Osteocyte (in vitro differentiated cells): ENCODE results near the gene KCNC2. TPM values are rescaled to one million over a fixed set of nuclear protein-coding genes. Genes with fewer than 3 reads are reported as not detected.

Source experiments
- DNase-seq: peaks from one replicate; pipeline ENCODE4 v3.0.0; 2021; ENCODE audit warnings: mixed read lengths; ENCODE audit not compliant: unreplicated experiment; ENCODE audit errors: extremely low spot score
- H3K27ac Mint-ChIP-seq: one replicate; pipeline ENCODE4 v1.8.0; 2021; ENCODE audit warnings: mild to moderate bottlenecking, mixed read lengths; ENCODE audit not compliant: unreplicated experiment
- H3K27me3 Mint-ChIP-seq: one replicate; pipeline ENCODE4 v1.8.0; 2021; ENCODE audit warnings: mixed read lengths; ENCODE audit not compliant: unreplicated experiment
- H3K36me3 Mint-ChIP-seq: one replicate; pipeline ENCODE4 v1.8.0; 2021; ENCODE audit warnings: mixed read lengths; ENCODE audit not compliant: unreplicated experiment
- H3K4me1 Mint-ChIP-seq: one replicate; pipeline ENCODE4 v1.8.0; 2021; ENCODE audit warnings: mixed read lengths; ENCODE audit not compliant: unreplicated experiment
- H3K4me3 Mint-ChIP-seq: one replicate; pipeline ENCODE4 v1.8.0; 2021; ENCODE audit warnings: mild to moderate bottlenecking, moderate library complexity, mixed read lengths; ENCODE audit not compliant: unreplicated experiment
- H3K9me3 Mint-ChIP-seq: one replicate; pipeline ENCODE4 v1.8.0; 2021; ENCODE audit warnings: mixed read lengths; ENCODE audit not compliant: unreplicated experiment
- CTCF ChIP-seq: fragments of 200-600 bp; sonication (generic); IDR thresholded peaks from 2 replicates; pipeline ENCODE4 v1.5.0; 2021; ENCODE audit warnings: antibody characterized with exemption, mild to moderate bottlenecking, moderate library complexity
- total RNA-seq: library from RNA; stranded (reverse); gene quantifications from 2 replicates; pipeline ENCODE4 v1.2.1, GENCODE V29; 2021

The KCNC2 gene
- total RNA-seq, 1 donor from 2014 or later, result not detected

- no peak for TF ChIP-seq CTCF
- Mint-ChIP-seq H3K4me1 (peaks cover under 1% of the 10 kb centered on the region), H3K9me3 (no peaks in the 10 kb centered on the region), H3K27me3 (peaks cover 43% of the 10 kb centered on the region), H3K4me3 (no peak overlapping the region), H3K36me3 (no peaks in the 10 kb centered on the region), H3K27ac (no peak overlapping the region)
- DNase-seq, result no peak
These were observed 37.0 kb downstream of the KCNC2 start for GRCh38 chr12:75172611-75173010.

GRCh38 chr12:75170640-75171185, 38.9 kb downstream of the KCNC2 start:
- no peak overlapping the region for H3K27ac Mint-ChIP-seq
- no peaks in the 10 kb centered on the region for H3K9me3 Mint-ChIP-seq
- H3K36me3 Mint-ChIP-seq, result no peaks in the 10 kb centered on the region
- no peak overlapping the region for H3K4me3 Mint-ChIP-seq
- DNase-seq, result no peak
- H3K27me3 Mint-ChIP-seq, result peaks cover 44% of the 10 kb centered on the region
- no peak for TF ChIP-seq CTCF
- no peaks in the 10 kb centered on the region for H3K4me1 Mint-ChIP-seq

- H3K27me3 Mint-ChIP-seq, result peaks cover 28% of the 10 kb centered on the region
- H3K9me3 Mint-ChIP-seq, result no peaks in the 10 kb centered on the region
- no peak overlapping the region for H3K27ac Mint-ChIP-seq
- no peak for DNase-seq
- no peaks in the 10 kb centered on the region for H3K4me1 Mint-ChIP-seq
- TF ChIP-seq CTCF, result no peak
- no peaks in the 10 kb centered on the region for H3K36me3 Mint-ChIP-seq
- H3K4me3 Mint-ChIP-seq, result no peak overlapping the region
These were observed 46.8 kb downstream of the KCNC2 start for GRCh38 chr12:75162845-75163244.

- Mint-ChIP-seq H3K4me1 (no peaks in the 10 kb centered on the region), H3K4me3 (no peak overlapping the region), H3K9me3 (no peaks in the 10 kb centered on the region), H3K27me3 (peaks cover 23% of the 10 kb centered on the region), H3K27ac (no peak overlapping the region), H3K36me3 (no peaks in the 10 kb centered on the region)
- TF ChIP-seq CTCF, result no peak
- no peak for DNase-seq
These were observed 48.2 kb downstream of the KCNC2 start for GRCh38 chr12:75161488-75161887.

- no peak overlapping the region for H3K27ac Mint-ChIP-seq
- TF ChIP-seq CTCF, result no peak
- peaks cover 12% of the 10 kb centered on the region for H3K27me3 Mint-ChIP-seq
- no peaks in the 10 kb centered on the region for H3K4me1 Mint-ChIP-seq
- no peaks in the 10 kb centered on the region for H3K36me3 Mint-ChIP-seq
- H3K4me3 Mint-ChIP-seq, result no peak overlapping the region
- DNase-seq, result no peak
- H3K9me3 Mint-ChIP-seq, result no peaks in the 10 kb centered on the region
These were observed 52.3 kb downstream of the KCNC2 start for GRCh38 chr12:75157385-75157784.
